HG03175 (cell line): ENCODE results near the gene ATP12A.
A peak's percentile ranks its signal among the peaks of the same experiment; 100 is the strongest.

Source experiments
- ATAC-seq: cut with Tn5 transposase; IDR thresholded peaks from one replicate; pipeline ENCODE4 v1.9.1; 2021; ENCODE audit warnings: mild to moderate bottlenecking, moderate library complexity; ENCODE audit not compliant: unreplicated experiment

The ATP12A gene

DNA sequence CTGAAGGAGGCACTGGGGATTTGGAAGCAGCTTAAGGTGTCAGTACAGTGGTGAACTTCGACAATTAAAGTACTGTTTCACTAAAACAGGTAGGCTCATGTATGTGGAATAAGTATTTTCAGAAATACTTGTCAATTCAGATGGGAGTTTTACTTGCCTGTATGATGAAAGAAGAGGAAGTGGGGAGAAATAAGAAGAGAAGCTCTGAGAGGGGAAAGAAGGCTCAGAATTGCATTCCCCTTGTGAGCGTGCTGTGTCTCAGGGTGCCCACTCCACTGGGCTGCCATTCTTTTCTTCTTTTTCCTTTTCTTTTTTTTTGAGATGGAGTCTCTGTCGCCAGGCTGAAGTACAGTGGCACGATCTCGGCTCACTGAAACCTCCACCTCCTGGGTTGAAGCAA lies 45.2 kb downstream of the ATP12A start:
- no peak for ATAC-seq

DNA sequence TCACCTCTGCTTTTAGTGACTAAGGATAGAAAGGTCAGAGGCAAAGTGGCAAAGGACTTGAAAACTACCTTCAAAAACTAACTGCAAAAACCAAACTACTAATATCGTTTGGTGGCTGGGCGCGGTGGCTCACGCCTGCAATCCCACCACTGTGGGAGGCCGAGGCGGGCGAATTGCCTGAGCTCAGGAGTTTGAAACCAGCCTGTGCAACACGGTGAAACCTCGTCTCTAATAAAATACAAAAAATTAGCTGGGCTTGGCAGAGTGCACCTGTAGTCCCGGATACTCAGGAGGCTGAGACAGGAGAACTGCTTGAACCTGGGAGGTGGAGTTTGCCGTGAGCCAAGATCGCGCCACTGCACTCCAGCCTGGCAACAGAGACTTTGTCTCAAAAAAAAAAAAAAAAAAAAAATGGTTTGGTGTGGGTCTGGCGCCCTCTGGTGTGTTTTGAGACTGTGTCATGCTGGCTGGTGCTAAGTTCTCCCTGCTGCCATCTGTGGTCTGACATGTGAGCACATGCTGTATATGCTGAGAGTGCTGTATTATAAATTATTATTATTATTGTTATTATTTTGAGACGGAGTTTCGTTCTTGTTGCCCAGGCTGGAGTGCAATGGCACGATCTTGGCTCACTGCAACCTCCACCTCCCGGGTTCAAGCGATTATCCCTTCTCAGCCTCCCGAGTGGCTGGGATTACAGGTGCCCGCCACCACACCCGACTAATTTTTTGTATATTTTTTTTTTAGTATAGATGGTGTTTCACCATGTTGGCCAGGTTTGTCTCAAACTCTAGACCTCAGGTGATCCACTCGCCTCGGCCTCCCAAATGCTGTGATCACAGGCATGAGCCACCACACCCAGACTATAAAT lies 47.8 kb downstream of the ATP12A start:
- peak; percentile 85 for ATAC-seq

GRCh38 chr13:24730873-24731567 lies 50.8 kb downstream of the ATP12A start:
- peak; percentile 64 for ATAC-seq

DNA sequence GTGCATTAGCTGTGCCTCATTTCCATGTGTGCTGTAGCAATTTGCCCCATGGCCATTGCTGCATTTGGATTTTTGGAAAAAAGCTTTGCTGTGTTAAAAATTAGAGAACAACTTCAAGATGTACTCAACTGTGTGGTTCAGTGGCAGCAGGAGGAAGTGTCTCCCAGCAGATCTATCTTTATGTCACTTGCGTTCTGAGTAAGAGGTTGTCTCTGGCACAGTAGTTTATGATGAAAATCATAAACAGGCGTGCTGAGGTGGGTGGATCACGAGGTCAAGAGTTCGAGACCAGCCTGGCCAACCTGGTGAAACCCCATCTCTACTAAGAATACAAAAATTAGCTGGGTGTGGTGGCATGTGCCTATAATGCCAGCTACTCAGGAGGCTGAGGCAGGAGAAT lies 54.7 kb downstream of the ATP12A start:
- no peak for ATAC-seq

GRCh38 chr13:24737042-24737441 lies 56.8 kb downstream of the ATP12A start:
- ATAC-seq = no peak

DNA sequence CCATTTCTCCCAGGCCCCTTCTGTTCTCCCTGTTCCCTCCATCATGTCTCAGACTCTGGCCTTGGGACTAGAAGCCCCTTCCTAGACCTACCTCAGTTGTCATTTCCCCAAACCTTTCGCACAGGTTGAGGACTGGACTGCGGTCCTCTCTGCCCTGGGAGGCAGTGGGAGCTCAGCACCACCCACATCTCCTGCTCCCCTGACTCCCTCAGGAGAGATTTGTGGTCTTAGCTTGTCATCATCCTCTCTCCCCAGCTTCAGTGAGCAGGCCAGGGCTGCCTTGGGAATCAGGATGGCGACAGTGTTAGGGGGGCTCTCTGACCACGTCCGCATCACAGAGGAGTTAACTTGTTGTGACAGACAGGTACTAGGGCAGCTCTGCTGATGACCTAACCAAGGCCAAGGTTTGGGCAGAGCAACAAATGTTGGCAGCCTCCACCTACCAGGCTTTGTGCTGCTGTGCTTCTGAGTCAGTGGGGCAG lies 58.2 kb downstream of the ATP12A start:
- ATAC-seq = no peak

DNA sequence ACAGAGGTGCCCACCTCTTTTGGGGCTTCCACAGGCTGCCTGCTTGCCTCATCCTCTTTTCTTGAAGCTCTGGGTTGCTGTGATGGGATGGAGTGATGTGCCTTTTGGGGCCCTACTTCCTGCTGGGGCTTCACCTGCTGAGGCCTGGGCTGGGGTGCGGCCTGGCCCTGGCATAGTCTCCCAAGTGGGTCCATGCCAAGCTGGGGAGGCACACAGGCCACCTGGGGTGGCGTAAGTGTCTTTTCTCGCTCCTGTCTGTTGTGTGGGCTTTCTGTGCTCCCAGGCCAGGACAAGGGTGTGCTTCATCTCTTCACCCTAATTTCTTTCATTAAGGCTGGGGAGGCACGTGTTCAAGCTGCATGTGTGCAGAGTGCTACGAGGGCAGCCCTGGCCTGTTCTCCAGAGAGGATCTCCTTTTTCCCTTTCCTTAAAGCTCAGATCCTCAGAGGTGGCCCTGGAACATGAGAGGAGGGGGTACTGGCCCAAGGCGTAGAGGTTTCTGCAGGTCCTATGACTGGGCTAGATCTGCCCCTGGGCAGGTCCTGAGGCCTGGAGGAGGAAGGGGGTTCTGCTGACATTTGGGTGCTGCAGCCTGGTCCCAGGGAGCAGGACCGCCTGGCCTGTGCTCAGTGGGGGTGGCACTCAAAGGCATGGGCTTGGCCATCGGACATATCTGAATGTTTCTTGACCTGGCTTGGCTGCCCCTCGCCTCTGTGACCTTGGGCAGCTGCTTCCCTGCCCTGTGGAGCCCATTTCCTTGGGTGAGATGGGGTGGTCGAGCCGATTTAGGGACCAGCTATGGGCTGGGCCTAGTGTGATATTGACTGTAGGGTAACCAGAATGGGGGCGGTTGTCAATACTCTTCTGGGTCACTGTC lies 60.0 kb downstream of the ATP12A start:
- no peak for ATAC-seq

GRCh38 chr13:24741016-24741662 lies 60.9 kb downstream of the ATP12A start:
- no peak for ATAC-seq

DNA sequence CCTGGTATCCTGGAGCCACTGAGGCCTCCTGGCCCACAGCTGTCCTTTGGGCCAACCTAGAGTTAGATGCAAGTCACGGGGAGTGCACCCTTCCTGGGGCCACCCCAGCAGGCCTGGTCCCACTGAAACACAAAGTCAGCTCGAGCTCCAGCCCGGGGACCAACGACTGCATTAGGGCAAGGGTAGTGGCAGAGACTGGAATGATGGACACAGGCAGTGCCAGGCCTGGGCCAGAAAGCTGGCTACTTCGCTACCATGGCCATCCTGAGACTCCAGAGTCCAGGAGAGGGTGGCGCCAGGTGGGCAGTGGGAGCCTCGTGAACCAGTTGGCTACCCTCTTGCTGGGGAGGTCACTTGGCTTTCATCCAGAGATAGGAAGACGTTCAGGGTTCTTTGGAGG lies 61.6 kb downstream of the ATP12A start:
- no peak for ATAC-seq

DNA sequence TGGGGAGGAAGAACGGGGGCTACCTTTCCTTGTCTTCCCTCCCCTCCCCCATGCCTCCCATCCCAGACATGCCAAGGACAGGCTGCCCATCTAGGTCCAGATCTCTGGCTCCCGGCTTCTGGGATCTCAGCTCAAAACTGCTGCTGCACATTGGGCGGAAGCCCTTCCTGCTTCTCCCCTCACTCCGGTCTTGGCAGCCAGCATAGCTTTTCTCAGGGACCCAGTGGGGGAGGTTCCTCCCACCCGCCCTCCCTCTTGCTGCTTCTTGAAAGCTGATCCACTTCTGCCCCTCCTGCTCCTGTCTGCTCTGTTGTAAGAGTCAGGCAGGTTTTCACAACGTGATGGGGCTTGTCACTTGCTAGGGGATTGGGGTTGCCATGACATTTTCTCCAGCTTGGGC lies 62.1 kb downstream of the ATP12A start:
- ATAC-seq = no peak

- no peak for ATAC-seq
Measured at GRCh38 chr13:24742977-24743376, 62.8 kb downstream of the ATP12A start.

DNA sequence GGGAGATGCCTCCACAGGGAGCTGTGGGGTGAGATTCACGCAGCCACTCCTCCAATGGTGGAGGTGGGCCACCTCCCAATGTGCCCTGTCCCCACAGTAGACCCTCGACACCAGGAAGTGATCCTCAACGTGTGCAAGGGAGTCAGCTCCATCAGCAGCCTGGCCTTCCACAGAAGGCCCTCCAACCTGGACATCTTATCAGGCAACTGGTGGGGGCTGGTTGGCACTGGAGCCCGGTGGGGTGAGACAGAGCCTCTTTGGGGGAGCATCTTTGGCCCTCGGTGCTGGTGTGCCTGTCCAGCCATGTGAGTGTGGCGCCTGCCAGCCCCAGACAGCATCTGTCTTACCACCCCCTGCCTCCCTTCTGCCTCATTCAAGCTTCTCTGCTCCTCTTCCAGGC lies 64.0 kb downstream of the ATP12A start:
- ATAC-seq = no peak

DNA sequence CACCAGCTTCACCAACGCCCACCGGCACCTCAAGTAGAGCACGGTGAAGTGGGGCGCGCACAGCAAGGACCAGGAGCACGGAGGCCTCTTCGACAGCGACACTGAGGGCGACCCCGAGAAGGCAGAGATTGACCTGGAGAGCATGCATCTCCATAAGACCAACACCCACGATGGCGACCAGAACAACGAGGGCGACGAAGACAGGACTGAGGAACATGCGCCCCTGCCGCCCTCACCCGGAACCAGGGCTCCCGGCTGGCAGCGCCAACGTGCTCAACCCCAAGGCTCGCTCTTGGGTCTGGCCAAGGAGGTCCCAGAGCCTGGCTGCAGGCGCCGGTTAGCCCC lies 65.3 kb downstream of the ATP12A start:
- no peak for ATAC-seq

- no peak for ATAC-seq
Measured at GRCh38 chr13:24745861-24746617, 65.8 kb downstream of the ATP12A start.

- ATAC-seq = no peak
Measured at GRCh38 chr13:24746618-24747247, 66.5 kb downstream of the ATP12A start.

GRCh38 chr13:24747248-24748060 lies 67.2 kb downstream of the ATP12A start:
- ATAC-seq = no peak

DNA sequence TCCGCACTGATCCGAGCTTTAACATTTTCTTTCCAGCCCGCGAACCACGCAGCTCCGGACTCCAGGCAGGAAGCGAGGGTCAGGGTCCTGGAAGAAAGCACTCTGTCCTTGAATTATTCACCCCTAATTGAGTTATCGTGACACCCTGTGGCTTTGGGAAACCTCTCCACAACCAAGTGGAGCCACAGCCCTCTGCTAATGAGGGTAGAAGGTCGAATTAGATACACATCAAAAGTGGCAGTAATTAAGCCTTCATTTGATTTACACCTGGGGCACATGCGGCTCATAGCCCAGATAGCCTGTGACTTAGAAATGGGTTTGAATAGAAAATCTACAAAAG lies 67.8 kb downstream of the ATP12A start:
- no peak for ATAC-seq

DNA sequence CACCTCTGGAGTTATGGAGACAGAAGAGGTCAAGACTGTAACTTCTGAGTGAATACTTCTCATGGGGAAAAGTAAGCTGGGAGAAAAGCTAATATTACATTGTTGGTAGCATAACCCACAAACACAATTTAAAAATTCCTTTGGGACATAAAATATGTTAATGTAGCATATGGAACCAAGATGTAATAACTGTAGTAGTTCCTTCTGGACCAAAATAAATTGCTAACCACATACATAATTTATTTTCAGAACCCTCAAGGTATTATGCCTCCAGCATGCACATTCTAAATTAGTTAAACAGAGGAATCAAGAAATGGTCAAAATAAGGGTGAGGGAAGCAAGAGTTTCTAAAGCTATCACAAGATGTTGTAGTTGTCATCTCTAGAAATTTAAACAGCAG lies 79.0 kb downstream of the ATP12A start:
- no peak for ATAC-seq
